Nephron progenitor cell (in vitro differentiated cells): ENCODE data around the gene NBEA.

ENCODE experiments used
- DNase-seq: peaks from one replicate; pipeline ENCODE4 v3.0.0; 2021
- H3K27ac Mint-ChIP-seq: 2 replicates; pipeline ENCODE4 v1.8.0; 2021; ENCODE audit warnings: mild to moderate bottlenecking, moderate library complexity, mixed read lengths
- H3K27me3 Mint-ChIP-seq: 2 replicates; pipeline ENCODE4 v1.8.0; 2021; ENCODE audit warnings: mild to moderate bottlenecking, low read depth, mixed read lengths; ENCODE audit not compliant: poor library complexity
- H3K36me3 Mint-ChIP-seq: 2 replicates; pipeline ENCODE4 v1.8.0; 2021; ENCODE audit warnings: low read depth, mixed read lengths
- H3K4me1 Mint-ChIP-seq: 2 replicates; pipeline ENCODE4 v1.8.0; 2021; ENCODE audit warnings: mixed read lengths
- H3K4me3 Mint-ChIP-seq: 2 replicates; pipeline ENCODE4 v1.8.0; 2021; ENCODE audit warnings: mild to moderate bottlenecking, moderate library complexity, mixed read lengths
- H3K9me3 Mint-ChIP-seq: 2 replicates; pipeline ENCODE4 v1.8.0; 2021; ENCODE audit warnings: mild to moderate bottlenecking, moderate library complexity, mixed read lengths
- CTCF ChIP-seq: fragments of 200-600 bp; sonication (generic); IDR thresholded peaks from 2 replicates; pipeline ENCODE4 v1.5.0; 2021; ENCODE audit warnings: antibody characterized with exemption

NBEA gene

GRCh38 chr13:35228536-35228935 is 286.5 kb downstream of the NBEA start:
- no peak overlapping the region for H3K4me3 Mint-ChIP-seq
- DNase-seq = no peak
- H3K9me3 Mint-ChIP-seq = no peaks in the 10 kb centered on the region
- H3K36me3 Mint-ChIP-seq = no peaks in the 10 kb centered on the region
- peaks cover 13% of the 10 kb centered on the region for H3K4me1 Mint-ChIP-seq
- no peaks in the 10 kb centered on the region for H3K27me3 Mint-ChIP-seq
- TF ChIP-seq CTCF = no peak
- H3K27ac Mint-ChIP-seq = no peak overlapping the region

- DNase-seq = no peak
- Mint-ChIP-seq H3K4me3 (no peak overlapping the region), H3K4me1 (no peaks in the 10 kb centered on the region), H3K27me3 (no peaks in the 10 kb centered on the region), H3K27ac (no peak overlapping the region), H3K36me3 (no peaks in the 10 kb centered on the region), H3K9me3 (no peaks in the 10 kb centered on the region)
- no peak for TF ChIP-seq CTCF
Measured at GRCh38 chr13:35231426-35231825, 289.4 kb downstream of the NBEA start.

GRCh38 chr13:35238274-35238673 is 296.2 kb downstream of the NBEA start:
- no peak overlapping the region for H3K27ac Mint-ChIP-seq
- peaks cover 10% of the 10 kb centered on the region for H3K36me3 Mint-ChIP-seq
- H3K4me3 Mint-ChIP-seq = no peak overlapping the region
- no peaks in the 10 kb centered on the region for H3K9me3 Mint-ChIP-seq
- no peak for TF ChIP-seq CTCF
- no peak for DNase-seq
- H3K27me3 Mint-ChIP-seq = no peaks in the 10 kb centered on the region
- H3K4me1 Mint-ChIP-seq = no peaks in the 10 kb centered on the region

DNA sequence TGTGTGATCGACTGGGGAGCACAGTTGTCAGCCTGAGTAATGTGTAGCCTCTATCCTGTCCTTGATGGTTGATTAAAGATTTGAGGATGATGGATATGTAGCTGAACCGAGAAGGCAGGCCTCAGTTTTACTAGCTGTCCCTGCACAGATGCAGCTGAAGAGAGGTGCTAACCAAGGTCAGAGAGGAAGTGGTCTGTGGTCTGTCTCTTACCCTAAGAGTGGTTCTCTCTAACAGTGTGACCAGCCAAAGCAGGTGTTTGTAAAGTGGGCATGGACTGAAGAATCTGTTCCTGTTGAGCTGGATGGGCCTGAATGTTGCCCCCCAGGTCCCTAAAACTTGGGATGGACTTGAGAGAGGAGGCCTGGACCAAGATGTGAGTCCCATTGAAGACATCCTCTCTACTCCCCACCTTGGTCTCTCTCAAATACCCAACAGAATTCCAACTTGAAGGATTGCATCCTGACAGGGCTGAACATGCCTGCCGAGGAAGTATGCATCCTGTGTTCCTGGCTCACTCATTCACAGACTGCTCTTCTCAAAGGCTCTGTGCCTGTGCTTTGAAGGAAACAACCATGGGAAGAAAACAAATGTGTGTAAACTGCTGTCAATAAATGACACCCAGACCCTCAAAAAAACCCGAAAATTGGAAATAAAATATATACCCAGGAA is 310.6 kb downstream of the NBEA start:
- TF ChIP-seq CTCF = no peak
- DNase-seq = no peak
- Mint-ChIP-seq H3K4me3 (no peak overlapping the region), H3K27me3 (no peaks in the 10 kb centered on the region), H3K36me3 (peaks cover 26% of the 10 kb centered on the region), H3K27ac (peak overlapping the region; percentile 20), H3K4me1 (no peaks in the 10 kb centered on the region), H3K9me3 (no peaks in the 10 kb centered on the region)

- Mint-ChIP-seq H3K4me3 (no peak overlapping the region), H3K36me3 (peaks cover 9% of the 10 kb centered on the region), H3K9me3 (no peaks in the 10 kb centered on the region), H3K4me1 (no peaks in the 10 kb centered on the region), H3K27me3 (no peaks in the 10 kb centered on the region), H3K27ac (no peak overlapping the region)
- no peak for DNase-seq
- no peak for TF ChIP-seq CTCF
Measured at GRCh38 chr13:35255241-35255640, 313.2 kb downstream of the NBEA start.

DNA sequence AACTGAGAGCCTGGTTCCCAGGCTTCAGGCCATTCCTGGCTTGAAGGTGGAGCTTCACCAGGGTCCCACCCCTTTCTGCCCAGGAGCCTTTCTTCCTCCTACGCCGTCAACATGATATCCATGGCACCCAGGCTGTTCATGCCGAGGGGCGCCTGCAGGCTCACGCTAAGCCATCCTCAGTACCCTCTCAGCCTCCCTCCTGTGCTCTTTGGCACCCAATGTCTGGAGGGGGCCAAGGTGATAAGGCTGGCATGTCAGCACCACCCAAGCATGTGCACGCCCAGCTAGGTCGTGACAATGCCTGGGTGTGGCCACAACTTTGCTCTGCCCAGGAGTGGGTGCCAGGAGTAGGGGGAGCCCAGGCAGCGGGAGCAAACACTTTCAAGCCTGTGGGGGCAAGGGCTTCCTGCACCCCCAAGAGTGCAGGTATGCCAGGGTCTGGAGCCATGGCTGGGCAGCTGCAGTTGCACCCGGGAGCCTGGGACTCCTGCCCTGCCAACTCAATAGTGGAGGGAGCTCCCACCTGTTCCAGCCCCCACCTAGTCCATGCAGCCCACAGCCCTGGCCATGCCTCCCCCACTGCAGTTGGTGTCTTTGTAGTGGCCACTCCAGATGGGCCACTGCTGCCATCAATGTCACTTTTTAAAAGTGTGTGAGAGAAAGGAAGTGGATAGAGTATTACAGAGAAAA is 314.5 kb downstream of the NBEA start:
- H3K9me3 Mint-ChIP-seq = no peaks in the 10 kb centered on the region
- no peaks in the 10 kb centered on the region for H3K27me3 Mint-ChIP-seq
- no peak overlapping the region for H3K27ac Mint-ChIP-seq
- H3K4me1 Mint-ChIP-seq = no peaks in the 10 kb centered on the region
- DNase-seq = no peak
- H3K4me3 Mint-ChIP-seq = no peak overlapping the region
- TF ChIP-seq CTCF = no peak
- peaks cover 4% of the 10 kb centered on the region for H3K36me3 Mint-ChIP-seq
